Stimulated activated memory B cell treated with anti-CD40 and anti-IgM and Interleukin-4, amounts not matched to agents 10 μg/mL and 1 μg/mL and 100 μg/mL, for 72 hours (primary cell): ENCODE measurements around the gene LTV1.
A peak's percentile ranks its signal among the peaks of the same experiment; 100 is the strongest.

Experiments used
- ATAC-seq: fragments of 150-1000 bp; cut with Tn5 transposase; 2 replicates; pipeline ENCODE4 v1.10.0; 2021
- H3K27ac Mint-ChIP-seq: one replicate; pipeline ENCODE4 v1.8.0; 2022; ENCODE audit warnings: mild to moderate bottlenecking, mixed read lengths
- H3K27me3 Mint-ChIP-seq: one replicate; pipeline ENCODE4 v1.8.0; 2022; ENCODE audit warnings: mixed read lengths
- H3K36me3 Mint-ChIP-seq: one replicate; pipeline ENCODE4 v1.8.0; 2022; ENCODE audit warnings: mixed read lengths
- H3K4me1 Mint-ChIP-seq: one replicate; pipeline ENCODE4 v1.8.0; 2022; ENCODE audit warnings: mixed read lengths
- H3K4me3 Mint-ChIP-seq: one replicate; pipeline ENCODE4 v1.8.0; 2022; ENCODE audit warnings: mild to moderate bottlenecking, moderate library complexity, mixed read lengths
- H3K9me3 Mint-ChIP-seq: one replicate; pipeline ENCODE4 v1.8.0; 2022; ENCODE audit warnings: mixed read lengths

The LTV1 gene

GRCh38 chr6:143901885-143902750 is 59.0 kb downstream of the LTV1 start:
- H3K4me3 Mint-ChIP-seq: no peak overlapping the region
- H3K36me3 Mint-ChIP-seq: peaks cover 17% of the 10 kb centered on the region
- H3K27ac Mint-ChIP-seq: peak overlapping the region; percentile 71
- peaks cover 7% of the 10 kb centered on the region for H3K9me3 Mint-ChIP-seq
- H3K4me1 Mint-ChIP-seq: peaks cover 6% of the 10 kb centered on the region
- no peaks in the 10 kb centered on the region for H3K27me3 Mint-ChIP-seq
- ATAC-seq: peak; percentile 71

GRCh38 chr6:143902827-143903226 is 59.7 kb downstream of the LTV1 start:
- Mint-ChIP-seq H3K27me3 (no peaks in the 10 kb centered on the region), H3K4me1 (peaks cover 6% of the 10 kb centered on the region), H3K36me3 (peaks cover 23% of the 10 kb centered on the region), H3K9me3 (peaks cover 7% of the 10 kb centered on the region), H3K4me3 (no peak overlapping the region), H3K27ac (no peak overlapping the region)
- ATAC-seq: no peak

- peaks cover 84% of the 10 kb centered on the region for H3K36me3 Mint-ChIP-seq
- no peaks in the 10 kb centered on the region for H3K4me1 Mint-ChIP-seq
- H3K27me3 Mint-ChIP-seq: peaks cover 13% of the 10 kb centered on the region
- peaks cover 24% of the 10 kb centered on the region for H3K9me3 Mint-ChIP-seq
- no peak overlapping the region for H3K27ac Mint-ChIP-seq
- H3K4me3 Mint-ChIP-seq: no peak overlapping the region
- no peak for ATAC-seq
Observed at GRCh38 chr6:143911028-143911427, 67.9 kb downstream of the LTV1 start.

- no peak for ATAC-seq
- Mint-ChIP-seq H3K9me3 (peaks cover 28% of the 10 kb centered on the region), H3K27me3 (peaks cover 13% of the 10 kb centered on the region), H3K4me1 (no peaks in the 10 kb centered on the region), H3K27ac (no peak overlapping the region), H3K36me3 (peaks cover 85% of the 10 kb centered on the region), H3K4me3 (no peak overlapping the region)
Observed at GRCh38 chr6:143912671-143913070, 69.5 kb downstream of the LTV1 start.
